Prostate gland (tissue), 2 donors: Measurements from ENCODE around the gene KLHL6.

Experiments
- CTCF ChIP-seq, 4 experiments: fragments of 200-600 bp in 2 of 4; fragments of 450-650 bp in 2 of 4; sonication (generic) in 2 of 4; IDR thresholded peaks; 1 replicate in 3 of 4; 2 replicates in 1 of 4; pipeline ENCODE4 v1.5.1; 2016 to 2019; ENCODE audit warnings: antibody characterized with exemption in 4 of 4, mild to moderate bottlenecking in 2 of 4, moderate library complexity in 2 of 4
- POLR2AphosphoS5 ChIP-seq: sonication (generic); formaldehyde crosslinking; IDR thresholded peaks from one replicate; pipeline ENCODE4 v1.6.1; 2017; ENCODE audit warnings: antibody characterized with exemption

- TF ChIP-seq POLR2AphosphoS5: no peak
- no peak for TF ChIP-seq CTCF (IDR thresholded peaks at IDR 0.05)
Observed at GRCh38 chr3:183517607-183518006, 37.9 kb downstream of the KLHL6 start.
